Stomach (tissue), 4 donors: ENCODE measurements around the gene PRKAG1.

Source experiments
- POLR2A ChIP-seq, 4 donors: fragments of 450-650 bp; IDR thresholded peaks; one replicate each; pipeline ENCODE4 v1.6.1; 2016; ENCODE audit warnings: antibody characterized with exemption in 4 of 4, control low read depth in 2 of 4, mild to moderate bottlenecking in 1 of 4, moderate library complexity in 1 of 4
- POLR2AphosphoS5 ChIP-seq, 3 donors: sonication (generic); formaldehyde crosslinking; IDR thresholded peaks; one replicate each; pipeline ENCODE4 v1.6.1; 2016; ENCODE audit warnings: antibody characterized with exemption in 3 of 3

DNA sequence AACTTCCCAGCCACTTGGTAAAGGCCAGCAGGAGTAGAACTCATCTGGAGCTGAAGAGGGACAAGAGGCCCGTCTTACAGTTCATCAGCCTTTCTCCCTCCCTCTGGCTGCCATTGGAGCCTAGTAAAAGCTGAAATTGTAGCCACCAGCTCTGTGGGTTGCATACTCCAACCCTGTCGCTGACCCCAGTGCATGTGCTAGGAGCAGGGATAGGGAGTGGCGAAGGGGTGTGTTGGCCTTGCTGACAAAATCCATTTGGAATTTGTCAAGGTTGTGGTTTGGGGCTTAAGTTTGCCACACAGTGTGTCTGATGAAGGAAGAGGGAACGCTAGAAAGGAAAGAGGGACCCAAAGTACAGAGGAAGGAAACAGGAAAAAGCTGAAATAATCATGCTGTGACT is 57.2 kb downstream of the PRKAG1 start:
- TF ChIP-seq POLR2A (IDR thresholded peaks at IDR 0.05), result no peak
- no peak for TF ChIP-seq POLR2AphosphoS5 (IDR thresholded peaks at IDR 0.05)
